HG03135 (cell line): ENCODE results near the gene MEIOSIN.
"Not testable (repeated sequence)": the region's sequence is repeated elsewhere in the genome, so short reads cannot be mapped to it uniquely, and the experiment has no call there.

Source experiments
- ATAC-seq: cut with Tn5 transposase; IDR thresholded peaks from one replicate; pipeline ENCODE4 v1.9.1; 2021; ENCODE audit warnings: mild to moderate bottlenecking, moderate library complexity; ENCODE audit not compliant: unreplicated experiment

The MEIOSIN gene

DNA sequence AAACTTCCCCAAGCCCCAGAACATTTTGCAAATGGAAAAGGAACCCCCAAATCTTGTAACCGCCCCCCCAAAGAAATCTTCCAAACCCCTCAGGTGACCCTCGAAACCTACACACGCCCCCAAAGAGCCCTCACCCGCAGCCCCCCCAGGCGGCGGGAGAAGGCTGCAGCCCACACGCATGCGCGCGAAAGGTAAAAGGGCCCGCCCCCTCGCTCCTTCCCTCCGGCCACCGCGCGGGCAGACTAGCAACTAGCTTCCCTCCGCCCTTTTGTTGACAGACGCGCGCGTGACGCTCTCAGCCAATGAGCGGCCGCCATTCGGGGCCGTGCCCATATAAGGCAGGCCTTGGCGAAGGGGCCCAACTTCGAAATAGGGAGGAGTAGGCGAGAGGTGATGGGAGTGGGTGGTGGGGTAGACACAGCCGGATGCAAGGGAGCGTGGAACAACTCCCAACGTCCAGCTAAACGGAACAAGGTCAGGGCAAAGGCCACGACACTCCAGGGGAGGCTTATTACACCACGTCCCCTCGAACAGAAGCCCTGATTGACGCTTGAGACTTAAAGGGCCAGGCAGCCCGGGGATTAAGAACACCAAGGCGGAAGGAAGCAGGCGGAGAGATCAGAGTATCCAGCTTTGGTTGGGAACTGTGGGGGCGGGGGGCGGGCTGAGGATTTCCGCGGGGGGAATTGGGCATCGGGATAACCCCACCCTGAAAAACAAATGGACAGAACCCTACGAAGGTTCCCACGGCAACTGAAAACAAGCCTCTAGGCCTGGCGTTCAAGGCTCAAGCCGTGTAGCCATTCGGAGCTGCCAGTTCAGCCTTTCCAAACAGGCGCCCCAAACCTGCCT lies 15.9 kb upstream of the MEIOSIN start:
- peak; percentile 92 for ATAC-seq

DNA sequence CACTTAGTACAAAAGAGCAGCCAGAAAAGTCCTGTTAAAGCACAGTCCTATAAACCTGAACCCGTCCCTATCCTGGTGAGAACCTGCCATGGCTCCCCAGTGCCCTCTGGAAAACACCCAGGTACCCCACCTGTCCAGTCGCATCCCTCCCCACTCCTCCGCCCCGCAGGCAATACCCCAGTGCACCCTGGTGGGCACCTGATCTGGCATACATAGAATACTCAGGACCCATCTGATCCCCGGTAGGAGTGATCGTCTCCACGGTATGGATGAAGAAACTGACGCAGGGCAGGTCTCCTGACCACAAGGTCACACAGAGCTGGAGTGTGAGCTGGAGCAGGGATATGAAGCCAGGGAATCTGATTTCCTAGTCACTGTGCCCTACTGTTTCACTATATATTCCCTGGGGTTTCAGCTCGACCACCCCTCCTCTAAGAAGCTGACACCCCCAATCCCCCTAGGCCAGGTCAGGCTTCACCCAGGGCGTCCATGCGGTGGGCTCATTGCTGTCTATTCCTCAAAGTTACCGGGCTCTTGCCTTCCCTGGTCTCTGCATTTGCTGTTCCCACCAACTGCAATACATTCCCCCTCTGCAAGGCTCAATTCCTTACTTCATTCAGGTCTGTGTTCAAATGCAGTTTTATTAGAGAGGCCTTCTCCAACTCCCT lies 15.1 kb upstream of the MEIOSIN start:
- ATAC-seq, result no peak

DNA sequence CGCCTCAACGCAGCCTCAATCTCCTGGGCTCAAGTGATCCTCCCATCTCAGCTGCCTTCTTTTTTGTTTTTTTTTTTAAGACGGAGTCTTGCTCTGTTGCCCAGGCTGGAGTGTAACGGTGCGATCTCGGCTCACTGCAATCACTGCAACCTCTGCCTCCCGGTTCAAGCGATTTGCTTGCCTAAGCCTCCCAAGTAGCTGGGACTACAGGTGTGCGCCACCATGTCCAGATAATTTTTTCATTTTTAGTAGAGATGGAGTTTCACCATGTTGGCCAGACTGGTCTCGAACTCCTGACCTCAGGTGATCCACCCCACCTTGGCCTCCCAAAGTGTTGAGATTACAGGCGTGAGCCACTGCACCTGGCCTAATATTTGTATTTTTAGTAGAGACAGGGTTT lies 13.2 kb upstream of the MEIOSIN start:
- not testable (repeated sequence) for ATAC-seq

DNA sequence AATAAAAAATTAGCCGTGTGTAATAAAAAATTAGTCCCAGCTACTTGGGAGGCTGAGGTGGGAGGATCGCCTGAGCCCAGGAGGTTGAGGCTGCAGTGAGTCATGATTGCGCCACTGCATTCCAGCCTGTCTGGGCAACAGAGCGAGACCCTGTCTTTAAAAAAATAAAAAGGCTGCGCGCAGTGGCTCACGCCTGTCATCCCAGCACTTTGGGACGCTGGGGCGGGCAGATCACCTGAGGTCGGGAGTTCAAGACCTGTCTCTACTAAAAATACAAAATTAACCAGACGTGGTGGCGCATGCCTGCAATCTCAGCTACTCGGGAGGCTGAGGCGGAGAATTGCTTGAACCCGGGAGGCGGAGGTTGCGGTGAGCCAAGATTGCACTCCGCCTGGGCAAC lies 4.6 kb upstream of the MEIOSIN start:
- ATAC-seq, result not testable (repeated sequence)

DNA sequence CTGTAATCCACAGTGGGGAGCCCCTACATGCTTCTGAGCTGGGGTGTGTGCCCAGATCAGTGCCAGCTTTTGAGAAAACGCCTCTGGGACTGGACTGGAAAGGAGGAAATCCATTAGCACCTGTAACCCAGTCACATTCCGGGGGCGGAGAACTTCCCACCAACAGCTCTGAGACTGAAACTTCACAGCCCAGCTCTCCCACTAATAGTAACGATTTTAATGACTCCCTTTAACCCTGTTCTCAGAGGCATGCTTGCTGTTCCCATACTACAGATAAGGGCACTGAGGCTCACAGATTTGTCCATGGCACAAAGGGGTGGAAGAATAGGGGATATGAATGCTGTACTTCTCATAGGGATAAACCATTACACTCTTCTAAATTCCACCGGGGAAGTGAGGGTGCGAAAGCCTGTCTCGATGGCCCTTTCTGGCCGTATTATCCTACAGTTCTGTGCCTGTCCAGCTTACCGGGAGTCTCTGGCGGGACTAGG lies 3.4 kb upstream of the MEIOSIN start:
- no peak for ATAC-seq

DNA sequence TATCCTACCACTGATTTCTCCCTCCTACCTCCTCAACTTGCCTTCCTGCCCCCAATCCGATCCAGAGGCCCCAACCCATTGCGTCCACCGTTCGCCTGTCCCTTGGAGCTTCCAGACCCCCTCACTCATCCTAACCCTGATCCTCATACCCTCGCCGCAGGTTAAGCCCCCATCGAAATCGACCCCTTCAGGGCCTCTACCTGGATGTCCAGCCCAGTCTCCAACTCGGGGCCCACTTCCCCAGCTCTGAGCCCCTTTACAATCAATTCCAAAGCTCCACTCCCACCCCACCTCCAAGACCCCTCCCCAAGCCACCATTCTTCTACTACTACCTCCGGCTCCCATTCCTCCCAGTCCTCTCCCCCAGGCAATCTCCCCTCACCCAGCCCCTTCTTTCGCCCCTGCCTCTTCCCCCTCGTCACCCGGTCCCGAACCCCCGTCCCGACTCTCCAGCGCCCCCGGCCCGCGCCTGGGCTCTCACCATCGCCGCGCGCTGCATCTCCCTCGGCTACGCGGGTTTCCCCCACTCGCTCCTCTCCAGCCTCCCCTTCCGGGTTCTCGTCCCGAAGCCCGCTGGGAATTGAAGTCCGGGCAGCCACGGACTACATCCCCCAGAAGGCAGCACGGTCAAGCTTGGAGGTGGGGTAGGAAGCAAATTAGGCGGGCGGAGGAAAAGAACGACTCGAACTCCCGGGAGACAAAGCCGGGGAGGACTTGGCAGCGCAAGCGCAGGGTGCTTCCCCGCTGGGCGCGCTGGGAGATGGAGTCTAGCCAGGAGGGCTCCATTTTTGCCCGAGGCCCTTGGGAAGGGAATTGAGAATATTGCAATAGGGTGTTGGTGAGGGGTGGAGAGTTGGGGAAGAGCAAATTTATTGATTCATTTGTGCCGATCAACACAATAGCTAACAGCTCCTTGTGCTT lies 2.6 kb upstream of the MEIOSIN start, which contains the start of gene FBXO46:
TSS of gene FBXO46 (minus strand) at position 529 of the 921 bp plus-strand sequence. CDS start 17,401 bp downstream, outside the sequence.
- peak; percentile 93 for ATAC-seq

DNA sequence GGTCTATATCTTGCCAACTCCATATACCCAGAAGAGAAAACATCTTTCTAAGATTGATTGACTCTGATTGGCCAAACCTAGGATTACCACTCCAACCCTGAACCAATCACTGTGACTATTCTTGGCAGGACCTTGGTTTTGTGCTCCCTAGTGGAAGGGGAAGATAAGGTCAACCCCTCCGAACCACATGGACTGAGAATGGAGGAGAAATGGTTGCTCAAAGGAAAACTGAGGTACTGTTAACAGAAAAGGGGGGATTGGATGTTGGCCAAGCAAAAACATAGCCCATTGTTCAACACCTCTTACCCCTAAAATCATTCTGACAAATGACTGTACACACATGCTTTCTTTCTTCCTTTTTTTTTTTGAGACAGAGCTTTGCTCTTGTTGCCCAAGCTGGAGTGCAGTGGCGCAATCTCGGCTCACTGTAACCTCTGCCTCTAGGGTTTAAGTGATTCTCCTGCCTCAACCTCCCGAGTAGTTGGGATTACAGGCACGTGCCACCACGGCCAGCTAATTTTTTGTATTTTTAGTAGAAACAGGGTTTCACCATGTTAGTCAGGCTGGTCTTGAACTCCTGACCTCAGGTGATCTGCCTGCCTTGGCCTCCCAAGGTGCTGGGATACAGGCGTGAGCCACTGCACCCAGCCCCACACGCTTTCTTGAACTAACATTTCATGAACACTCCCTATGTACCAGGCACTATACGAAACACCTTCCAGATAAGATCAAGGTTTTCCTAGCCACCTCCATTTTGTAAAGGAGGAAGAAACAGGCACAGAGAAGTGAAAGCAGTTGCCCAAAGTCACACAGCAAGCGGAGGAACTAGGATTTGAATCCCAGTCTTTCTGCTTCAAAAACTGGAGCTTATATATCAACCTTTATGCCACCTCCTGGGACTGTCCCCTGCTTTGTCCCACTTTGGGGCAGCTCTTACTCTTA lies 6.5 kb downstream of the MEIOSIN start:
- no peak for ATAC-seq

DNA sequence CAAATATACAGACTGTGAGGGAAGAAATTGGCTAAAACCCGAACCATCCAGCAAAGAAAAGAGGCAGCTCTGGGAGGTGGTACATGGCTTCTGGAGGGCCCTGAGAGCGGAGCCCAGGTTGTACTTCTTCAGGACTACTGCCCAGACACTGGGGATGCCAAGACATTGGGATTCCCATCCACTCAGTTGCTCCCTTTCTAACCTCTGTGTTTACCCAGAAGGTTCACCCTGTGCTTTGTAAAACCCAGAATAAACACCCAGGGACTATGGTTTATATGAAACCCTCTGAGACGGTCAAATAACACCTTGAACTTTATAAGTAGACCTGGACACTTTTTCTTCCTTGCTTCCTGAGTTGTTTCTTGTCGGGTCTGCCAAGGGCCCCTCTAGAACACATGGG lies 9.7 kb downstream of the MEIOSIN start:
- no peak for ATAC-seq

DNA sequence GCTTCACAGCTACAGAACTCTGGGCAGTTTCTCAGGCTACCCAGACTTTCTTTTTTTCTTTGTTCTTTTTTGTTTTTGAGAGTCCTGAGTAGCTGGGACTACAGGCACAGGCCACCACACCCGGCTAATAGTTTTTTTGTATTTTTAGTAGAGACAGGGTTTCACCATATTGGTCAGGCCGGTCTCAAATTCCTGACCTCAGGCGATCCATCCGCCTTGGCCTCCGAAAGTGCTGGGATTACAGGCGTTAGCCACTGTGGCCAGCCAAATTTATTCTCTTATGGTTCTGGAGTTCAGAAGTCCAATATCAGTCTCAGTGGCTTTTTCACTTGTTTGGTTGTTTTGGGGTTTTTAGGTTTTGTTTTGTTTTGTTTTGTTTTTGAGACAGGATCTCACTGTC lies 12.4 kb downstream of the MEIOSIN start:
- ATAC-seq, result no peak

DNA sequence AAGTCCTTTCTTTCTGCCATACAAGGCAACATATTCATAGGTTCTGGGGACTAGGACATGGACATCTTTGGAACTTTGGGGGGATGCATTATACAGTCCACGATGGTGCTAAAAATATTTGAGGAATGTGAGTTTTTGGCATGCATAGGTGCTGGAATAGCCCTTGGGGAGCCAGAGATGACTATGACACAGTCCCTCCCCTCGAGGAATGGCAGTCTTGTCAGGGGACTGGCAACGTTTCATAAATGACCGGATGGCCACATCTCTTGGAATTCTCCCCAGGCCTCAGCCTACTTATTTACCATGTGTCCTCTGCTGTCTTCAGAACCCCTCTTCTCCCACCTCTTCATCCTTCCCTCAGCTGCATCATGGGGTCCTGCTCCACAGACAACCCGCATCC lies 13.6 kb downstream of the MEIOSIN start:
- no peak for ATAC-seq

DNA sequence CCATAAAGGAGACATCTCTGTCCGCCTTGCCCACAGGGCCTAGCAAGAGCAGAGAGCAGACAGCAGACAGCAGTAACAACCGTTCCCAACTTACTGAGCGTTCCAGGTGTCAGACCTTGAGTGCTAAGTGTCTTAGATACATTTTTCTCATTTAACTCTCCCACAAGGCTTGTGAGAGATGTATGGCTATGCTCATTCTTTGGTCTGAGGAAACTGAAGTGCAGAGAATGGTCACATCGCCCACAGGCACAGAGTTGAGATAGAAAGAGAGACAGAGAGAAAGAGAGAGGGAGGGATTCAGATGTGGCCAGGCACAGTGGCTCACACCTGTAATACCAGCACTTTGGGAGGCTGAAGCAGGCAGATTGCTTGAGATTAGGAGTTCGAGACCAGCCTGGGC lies 14.3 kb downstream of the MEIOSIN start:
- no peak for ATAC-seq

DNA sequence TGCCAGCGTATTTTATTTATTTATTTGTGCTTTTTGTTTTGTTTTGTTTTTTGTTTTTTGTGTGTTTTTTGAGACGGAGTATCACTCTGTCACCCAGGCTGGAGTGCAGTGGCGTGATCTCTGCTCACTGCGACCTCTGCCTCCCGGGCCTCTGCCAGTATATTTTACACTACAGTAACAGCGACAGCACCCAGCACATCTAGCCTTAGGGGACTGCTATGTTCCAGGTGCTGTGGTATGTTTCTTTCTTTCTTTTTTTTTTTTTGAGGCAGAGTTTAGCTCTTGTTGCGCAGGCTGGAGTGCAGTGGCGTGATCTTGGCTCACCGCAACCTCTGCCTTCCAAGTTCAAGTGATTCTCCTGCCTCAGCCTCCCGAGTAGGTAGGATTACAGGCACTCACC lies 18.2 kb downstream of the MEIOSIN start:
- not testable (repeated sequence) for ATAC-seq

DNA sequence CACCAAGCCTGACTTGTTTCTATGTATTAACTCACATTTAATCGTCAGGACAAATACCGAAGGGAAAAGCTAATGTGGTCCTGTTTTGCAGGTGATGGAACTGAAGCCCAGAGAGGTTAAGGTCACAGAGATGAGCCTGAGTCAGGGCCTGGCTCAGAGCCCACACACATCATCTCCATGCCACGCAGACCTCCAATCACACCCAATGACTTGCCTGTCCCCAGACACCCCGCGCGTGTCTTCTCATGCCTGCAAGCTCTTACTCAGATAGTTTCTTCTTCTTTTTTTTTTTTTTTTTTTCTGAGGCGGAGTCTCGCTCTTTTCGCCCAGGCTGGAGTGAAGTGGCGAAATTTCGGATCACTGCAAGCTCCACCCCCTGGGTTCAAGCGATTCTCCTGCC lies 19.4 kb downstream of the MEIOSIN start:
- no peak for ATAC-seq

DNA sequence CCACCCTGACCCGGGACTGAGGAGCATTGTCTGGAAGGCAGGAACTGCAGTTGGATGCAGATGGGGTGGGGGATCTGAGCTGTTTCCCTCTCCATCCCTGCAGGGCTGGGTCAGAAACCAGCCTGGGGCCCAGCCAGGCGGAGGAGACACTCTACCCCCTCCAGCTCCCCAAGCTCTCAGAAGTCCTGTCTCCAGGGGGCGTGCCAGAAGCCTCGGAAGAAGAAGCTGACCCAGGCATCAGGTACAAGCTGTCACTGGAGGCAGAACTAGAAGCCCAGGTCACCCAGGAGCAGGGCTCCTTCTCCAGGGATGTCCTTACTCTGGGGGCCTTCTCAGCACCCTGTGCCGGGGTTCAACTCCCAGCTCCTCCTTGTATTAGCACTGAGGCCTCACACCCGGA lies 20.3 kb downstream of the MEIOSIN start:
- no peak for ATAC-seq

DNA sequence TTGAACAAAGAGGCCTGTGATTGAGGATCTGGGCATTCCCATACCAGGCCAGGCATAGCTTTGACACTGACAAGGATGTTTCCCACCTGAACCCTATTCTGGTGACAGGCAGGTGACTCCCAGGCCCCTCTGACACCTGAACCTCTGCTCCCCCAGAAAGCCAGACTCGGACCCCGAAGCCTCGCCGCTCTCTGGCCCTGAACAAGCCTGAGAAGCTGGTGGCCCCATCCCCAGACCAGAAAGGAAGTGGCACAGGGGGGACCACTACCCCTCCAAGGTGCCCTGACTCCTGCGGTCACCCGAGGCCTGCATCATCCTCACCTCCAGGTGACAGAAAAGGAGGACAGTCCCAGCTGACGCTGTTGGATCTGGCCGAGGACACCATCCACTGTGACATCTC lies 21.1 kb downstream of the MEIOSIN start:
- ATAC-seq, result no peak

DNA sequence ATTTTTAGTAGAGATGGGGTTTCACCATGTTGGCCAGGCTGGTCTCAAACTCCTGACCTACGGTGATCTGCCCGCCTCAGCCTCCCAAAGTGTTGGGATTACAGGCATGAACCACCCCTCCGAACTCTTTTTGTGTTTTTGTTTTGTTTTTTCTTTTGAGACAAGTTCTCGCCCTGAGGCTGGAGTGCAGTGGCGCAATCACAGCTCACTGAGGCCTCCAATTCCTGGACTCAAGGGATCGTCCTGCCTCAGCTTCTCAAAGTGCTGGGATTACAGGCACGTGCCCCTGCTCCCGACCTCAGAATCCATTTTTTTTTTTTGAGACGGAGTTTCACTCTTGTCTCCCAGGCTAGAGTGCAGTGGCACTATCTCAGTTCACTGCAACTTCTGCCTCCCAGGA lies 24.5 kb downstream of the MEIOSIN start:
- no peak for ATAC-seq

DNA sequence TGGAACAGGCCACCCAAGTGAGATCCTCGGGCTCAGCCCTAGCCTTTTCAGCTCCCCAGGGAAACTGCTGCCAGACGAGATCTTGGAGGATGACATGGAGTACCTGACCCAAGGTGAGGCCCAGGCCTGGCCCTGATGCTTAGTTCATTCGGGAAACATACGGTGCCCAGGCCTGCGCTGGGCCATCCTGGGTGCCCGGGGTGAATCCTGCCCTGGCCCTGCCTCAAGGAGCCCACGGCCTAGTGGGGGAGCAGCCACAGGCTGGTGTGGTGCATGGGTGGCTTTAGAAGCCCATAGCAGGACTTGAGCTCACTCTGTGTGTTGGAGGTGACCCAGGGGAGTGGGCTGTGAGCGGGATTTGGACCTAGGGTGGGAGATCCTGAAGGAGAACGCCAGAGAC lies 25.7 kb downstream of the MEIOSIN start:
- ATAC-seq, result no peak

DNA sequence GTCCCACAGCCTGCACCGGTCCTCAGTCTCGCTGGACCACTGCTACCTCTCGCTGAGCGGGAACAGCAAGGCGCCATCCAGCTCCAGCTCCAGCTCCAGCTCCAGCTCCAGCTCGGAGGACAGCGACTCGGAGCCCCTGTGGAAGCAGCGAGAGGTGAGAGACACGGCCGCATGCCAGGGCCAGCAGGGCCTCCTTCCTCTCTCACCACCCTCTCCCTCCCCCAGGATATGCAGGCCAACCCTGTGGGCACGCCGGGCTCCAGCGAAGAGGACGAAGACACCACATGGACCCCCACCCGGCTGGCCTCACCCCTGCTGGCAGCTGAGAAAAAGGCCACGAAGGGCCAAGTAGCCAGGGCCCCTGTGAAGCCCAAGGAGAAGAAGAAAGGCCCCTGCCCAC lies 28.5 kb downstream of the MEIOSIN start:
- ATAC-seq, result no peak

DNA sequence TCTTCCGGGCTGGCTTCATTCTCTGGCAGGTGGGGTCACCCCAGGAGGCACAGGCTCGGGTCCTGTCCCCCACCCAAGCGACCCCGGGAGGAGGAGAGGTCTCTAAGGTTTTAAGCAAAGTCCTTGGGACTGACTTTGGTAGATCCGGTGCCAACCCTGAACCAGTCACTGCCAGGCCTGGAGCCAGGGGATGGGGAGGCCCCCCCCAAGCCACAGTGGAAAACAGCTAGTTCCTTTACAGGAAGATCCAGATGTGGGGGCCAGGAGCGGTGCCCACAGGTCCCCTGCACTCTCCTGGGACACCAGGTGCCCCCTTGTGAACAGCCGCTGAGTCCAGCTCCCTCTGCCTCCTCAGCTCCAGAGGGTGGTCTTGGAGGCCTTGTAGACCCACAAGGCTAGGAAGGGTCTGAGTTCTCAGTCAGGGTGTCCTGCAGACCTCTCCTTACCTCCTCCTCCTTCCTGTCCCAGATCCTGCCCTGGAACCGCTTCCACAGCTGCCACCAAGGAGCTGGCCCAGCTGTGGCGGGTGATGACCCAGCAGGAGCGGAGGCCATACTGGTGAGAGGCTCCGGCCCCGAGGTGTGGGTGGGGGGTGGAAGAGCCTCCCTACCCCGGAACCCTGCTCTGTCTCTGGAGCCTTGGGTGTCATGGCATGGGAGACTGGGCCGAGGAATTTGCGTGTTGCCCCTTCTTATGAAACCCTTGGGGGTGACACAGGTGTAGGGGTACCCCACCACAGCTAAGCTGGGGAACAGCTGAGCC lies 29.8 kb downstream of the MEIOSIN start:
- ATAC-seq, result no peak
